HCT116 (cell line): Measurements from ENCODE around the gene MZT2B.

Source experiments
- CTCF ChIP-seq, 3 experiments: fragments of 200-600 bp in 1 of 3; sonication (generic) in 1 of 3; IDR thresholded peaks in 2 of 3; conservative IDR thresholded peaks in 1 of 3; 2 replicates each; pipeline ENCODE4 v1.5.1; 2012 to 2017; ENCODE audit warnings: low read depth in 2 of 3, low read length in 2 of 3, antibody characterized with exemption in 1 of 3, borderline replicate concordance in 1 of 3, control low read depth in 1 of 3, mild to moderate bottlenecking in 1 of 3, mixed read lengths in 1 of 3, mixed run types in 1 of 3, moderate library complexity in 1 of 3; ENCODE audit not compliant: insufficient read depth in 1 of 3
- EZH2 ChIP-seq: fragments of 200-600 bp; sonication (generic); IDR thresholded peaks from 2 replicates; pipeline ENCODE4 v1.6.1; 2017; ENCODE audit warnings: antibody characterized with exemption, mixed run types
- POLR2A ChIP-seq: IDR thresholded peaks from 2 replicates; pipeline ENCODE4 v1.7.0; 2011; ENCODE audit warnings: borderline replicate concordance; ENCODE audit not compliant: insufficient read depth, insufficient read length; ENCODE audit errors: extremely low read depth
- RAD21 ChIP-seq: IDR thresholded peaks from 2 replicates; pipeline ENCODE4 v1.6.1; 2012; ENCODE audit warnings: low read depth, mild to moderate bottlenecking
- TF ChIP-seq, protein P1 (sequence below): IDR thresholded peaks from 2 replicates; pipeline ENCODE4 v1.6.1; 2012
- TF ChIP-seq, protein P2 (sequence below): IDR thresholded peaks from 2 replicates; pipeline ENCODE4 v1.6.1; 2012; ENCODE audit warnings: low read depth

DNA sequence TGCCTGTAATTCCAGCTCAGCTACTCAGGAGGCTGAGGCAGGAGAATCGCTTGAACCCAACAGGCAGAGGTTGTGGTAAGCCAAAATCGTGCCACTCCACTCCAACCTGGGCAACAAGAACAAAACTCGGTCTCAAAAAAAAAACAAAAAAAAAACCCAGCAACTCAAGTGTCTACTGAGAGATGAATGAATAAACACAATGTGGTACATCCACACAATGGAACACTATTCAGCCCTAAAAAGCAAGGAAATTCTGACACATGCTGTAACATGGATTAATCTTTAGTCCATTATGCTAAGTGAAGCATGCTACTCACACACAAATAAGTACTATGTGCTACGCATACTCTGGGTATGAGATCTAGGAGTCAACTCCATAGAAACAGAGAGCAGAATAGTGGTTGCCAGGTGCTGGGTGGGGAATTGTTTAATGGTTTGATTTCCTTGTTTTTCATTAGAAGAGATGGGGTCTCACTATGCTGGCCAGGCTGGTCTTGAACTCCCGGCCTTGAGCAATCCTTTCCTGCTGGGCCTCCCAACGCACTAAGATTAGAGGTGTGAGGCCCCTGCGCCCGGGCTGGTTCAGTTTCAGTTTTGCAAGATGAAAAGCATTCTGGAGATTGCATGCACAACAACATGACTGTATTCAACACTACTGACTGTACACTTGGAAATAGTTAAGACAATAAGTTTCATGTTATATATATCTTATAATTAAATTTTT, 16.6 kb upstream of the MZT2B start:
- no peak for TF ChIP-seq CTCF (IDR thresholded peaks at IDR 0.05 in 2 of 3, conservative IDR thresholded peaks at IDR 0.05 in 1 of 3; ENCODE audit: borderline replicate concordance in 1 of 3, insufficient read depth in 1 of 3, low read depth in 2 of 3, low read length in 2 of 3)
- TF ChIP-seq EZH2, result no peak
- no peak for TF ChIP-seq POLR2A
- TF ChIP-seq, protein P1, sequence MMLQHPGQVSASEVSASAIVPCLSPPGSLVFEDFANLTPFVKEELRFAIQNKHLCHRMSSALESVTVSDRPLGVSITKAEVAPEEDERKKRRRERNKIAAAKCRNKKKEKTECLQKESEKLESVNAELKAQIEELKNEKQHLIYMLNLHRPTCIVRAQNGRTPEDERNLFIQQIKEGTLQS, result no peak
- no peak for TF ChIP-seq RAD21
- TF ChIP-seq, protein P2, sequence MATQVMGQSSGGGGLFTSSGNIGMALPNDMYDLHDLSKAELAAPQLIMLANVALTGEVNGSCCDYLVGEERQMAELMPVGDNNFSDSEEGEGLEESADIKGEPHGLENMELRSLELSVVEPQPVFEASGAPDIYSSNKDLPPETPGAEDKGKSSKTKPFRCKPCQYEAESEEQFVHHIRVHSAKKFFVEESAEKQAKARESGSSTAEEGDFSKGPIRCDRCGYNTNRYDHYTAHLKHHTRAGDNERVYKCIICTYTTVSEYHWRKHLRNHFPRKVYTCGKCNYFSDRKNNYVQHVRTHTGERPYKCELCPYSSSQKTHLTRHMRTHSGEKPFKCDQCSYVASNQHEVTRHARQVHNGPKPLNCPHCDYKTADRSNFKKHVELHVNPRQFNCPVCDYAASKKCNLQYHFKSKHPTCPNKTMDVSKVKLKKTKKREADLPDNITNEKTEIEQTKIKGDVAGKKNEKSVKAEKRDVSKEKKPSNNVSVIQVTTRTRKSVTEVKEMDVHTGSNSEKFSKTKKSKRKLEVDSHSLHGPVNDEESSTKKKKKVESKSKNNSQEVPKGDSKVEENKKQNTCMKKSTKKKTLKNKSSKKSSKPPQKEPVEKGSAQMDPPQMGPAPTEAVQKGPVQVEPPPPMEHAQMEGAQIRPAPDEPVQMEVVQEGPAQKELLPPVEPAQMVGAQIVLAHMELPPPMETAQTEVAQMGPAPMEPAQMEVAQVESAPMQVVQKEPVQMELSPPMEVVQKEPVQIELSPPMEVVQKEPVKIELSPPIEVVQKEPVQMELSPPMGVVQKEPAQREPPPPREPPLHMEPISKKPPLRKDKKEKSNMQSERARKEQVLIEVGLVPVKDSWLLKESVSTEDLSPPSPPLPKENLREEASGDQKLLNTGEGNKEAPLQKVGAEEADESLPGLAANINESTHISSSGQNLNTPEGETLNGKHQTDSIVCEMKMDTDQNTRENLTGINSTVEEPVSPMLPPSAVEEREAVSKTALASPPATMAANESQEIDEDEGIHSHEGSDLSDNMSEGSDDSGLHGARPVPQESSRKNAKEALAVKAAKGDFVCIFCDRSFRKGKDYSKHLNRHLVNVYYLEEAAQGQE, result no peak
